HG03460 (cell line): ENCODE results near the gene FAT3.

Source experiments
- ATAC-seq: cut with Tn5 transposase; IDR thresholded peaks from one replicate; pipeline ENCODE4 v1.9.1; 2021; ENCODE audit not compliant: unreplicated experiment

Gene FAT3

GRCh38 chr11:92224407-92225124, at the start of gene FAT3:
Gene FAT3, plus strand, starts transcription at chr11:92224818. Its CDS starts 127,295 bp downstream, at chr11:92352113.
- no peak for ATAC-seq

GRCh38 chr11:92179017-92179670, 45.5 kb upstream of the FAT3 start:
- no peak for ATAC-seq

GRCh38 chr11:92180226-92180625, 44.4 kb upstream of the FAT3 start:
- ATAC-seq = no peak

- no peak for ATAC-seq
Measured at GRCh38 chr11:92180664-92181251, 43.9 kb upstream of the FAT3 start.

GRCh38 chr11:92190535-92191206, 33.9 kb upstream of the FAT3 start:
- ATAC-seq = no peak

- no peak for ATAC-seq
Measured at GRCh38 chr11:92192141-92192540, 32.5 kb upstream of the FAT3 start.

GRCh38 chr11:92198268-92198667, 26.4 kb upstream of the FAT3 start:
- no peak for ATAC-seq

GRCh38 chr11:92199991-92200390, 24.6 kb upstream of the FAT3 start:
- no peak for ATAC-seq

GRCh38 chr11:92204731-92205130, 19.9 kb upstream of the FAT3 start:
- no peak for ATAC-seq

GRCh38 chr11:92206441-92206840, 18.2 kb upstream of the FAT3 start:
- ATAC-seq = no peak

GRCh38 chr11:92211576-92212167, 12.9 kb upstream of the FAT3 start:
- no peak for ATAC-seq

GRCh38 chr11:92212530-92212929, 12.1 kb upstream of the FAT3 start:
- no peak for ATAC-seq

GRCh38 chr11:92216789-92217188, 7.8 kb upstream of the FAT3 start:
- ATAC-seq = no peak

- ATAC-seq = no peak
Measured at GRCh38 chr11:92219476-92219875, 5.1 kb upstream of the FAT3 start.

- no peak for ATAC-seq
Measured at GRCh38 chr11:92222701-92223100, 1.9 kb upstream of the FAT3 start.

GRCh38 chr11:92224054-92224406, 588 bp upstream of the FAT3 start:
- no peak for ATAC-seq

GRCh38 chr11:92225125-92225567, 528 bp downstream of the FAT3 start:
- ATAC-seq = no peak

- ATAC-seq = no peak
Measured at GRCh38 chr11:92225568-92226330, 1.1 kb downstream of the FAT3 start.

GRCh38 chr11:92226331-92227229, 2.0 kb downstream of the FAT3 start:
- no peak for ATAC-seq
